Gastrocnemius medialis (tissue), 4 donors: ENCODE measurements around the gene SNX21. TPM values are rescaled to one million over a fixed set of nuclear protein-coding genes. Genes with fewer than 3 reads are reported as not detected.

Experiments used
- ATAC-seq, 2 donors: fragments of 150-250 bp; one replicate each; pipeline ENCODE4 v1.9.1; 2016
- DNase-seq, 2 donors: peaks; one replicate each; pipeline ENCODE4 v3.0.0-alpha.2; 2019
- H3K27ac ChIP-seq, 4 donors: fragments of 200-600 bp; sonication (generic); 1 replicate in 1 of 4; 2 replicates in 3 of 4; pipeline ENCODE4 v1.5.1; 2016 to 2018; ENCODE audit warnings: mild to moderate bottlenecking in 2 of 4, moderate library complexity in 1 of 4
- H3K27me3 ChIP-seq, 3 donors: fragments of 200-600 bp; sonication (generic) in 2 of 3; 1 replicate in 1 of 3; 2 replicates in 2 of 3; pipeline versions ENCODE4 v1.5.1 to v1.6.0; 2016 to 2019; ENCODE audit warnings: mild to moderate bottlenecking in 1 of 3, moderate library complexity in 1 of 3
- H3K36me3 ChIP-seq, 2 donors: fragments of 200-600 bp; sonication (generic) in 1 of 2; one replicate each; pipeline ENCODE4 v1.5.1; 2017 to 2018
- H3K4me1 ChIP-seq, 2 donors: fragments of 200-600 bp; sonication (generic) in 1 of 2; one replicate each; pipeline ENCODE4 v1.5.1; 2016 to 2017; ENCODE audit warnings: mild to moderate bottlenecking in 2 of 2
- H3K4me3 ChIP-seq, 4 donors: fragments of 200-600 bp; sonication (generic) in 3 of 4; 1 replicate in 1 of 4; 2 replicates in 3 of 4; pipeline ENCODE4 v1.5.1; 2016 to 2019; ENCODE audit warnings: mild to moderate bottlenecking in 2 of 4
- H3K9me3 ChIP-seq, 3 donors: fragments of 200-600 bp; sonication (generic) in 2 of 3; 1 replicate in 1 of 3; 2 replicates in 2 of 3; pipeline ENCODE4 v1.5.1; 2016 to 2019
- CTCF ChIP-seq, 5 experiments: fragments of 450-650 bp in 3 of 5; fragments of 200-600 bp in 2 of 5; sonication (generic) in 2 of 5; IDR thresholded peaks in 4 of 5; conservative IDR thresholded peaks in 1 of 5; 1 replicate in 4 of 5; 2 replicates in 1 of 5; pipeline ENCODE4 v1.5.1; 2016 to 2019; ENCODE audit warnings: antibody characterized with exemption in 5 of 5, mild to moderate bottlenecking in 3 of 5, moderate library complexity in 3 of 5
- POLR2A ChIP-seq, 2 donors: fragments of 450-650 bp; IDR thresholded peaks; one replicate each; pipeline ENCODE4 v1.6.1; 2017; ENCODE audit warnings: antibody characterized with exemption in 2 of 2, mild to moderate bottlenecking in 2 of 2, moderate library complexity in 2 of 2
- in situ Hi-C, 4 donors: fragments of 200-750 bp; cut with MboI; loops; one replicate each; pipeline versions ENCODE4 v1.15.0 to v1.8.0; 2017; ENCODE audit warnings: low sequenced_read_pairs in 4 of 4
- intact Hi-C: fragments of 100-400 bp; cut with DNase I; formaldehyde crosslinking; loops from one replicate; pipeline ENCODE4 v1.15.1; 2023; ENCODE audit warnings: low total_unique reads
- total RNA-seq, 4 donors: library from RNA; depleted of rRNA; stranded (reverse); fragments of >200 nt; gene quantifications; one replicate each; pipeline versions ENCODE4 v1.1.0 to v1.2.3, GENCODE V29; 2016

The SNX21 gene
- total RNA-seq, 4 donors from 2014 or later, result 35.8 to 114 (median 79.0) TPM

- in situ Hi-C loops, result no loop called here
- Histone ChIP-seq H3K4me3 (no peak overlapping the region), H3K27me3 (no peaks in the 10 kb centered on the region), H3K36me3 (peaks cover 0 to 79% of the 10 kb centered on the region in 2 donors), H3K27ac (peak overlapping the region; percentile 61 to 96 (median 84)), H3K4me1 (peaks cover 36 to 55% of the 10 kb centered on the region in 2 donors), H3K9me3 (no peaks in the 10 kb centered on the region)
- no peak for TF ChIP-seq CTCF (IDR thresholded peaks at IDR 0.05 in 4 of 5, conservative IDR thresholded peaks at IDR 0.05 in 1 of 5)
- no peak for TF ChIP-seq POLR2A (IDR thresholded peaks at IDR 0.05)
- peak; percentile 62 to 67 for ATAC-seq
- intact Hi-C loops, result no loop called here
- DNase-seq, result no peak
Measured at GRCh38 chr20:45842169-45842812, 8.7 kb downstream of the SNX21 start.

DNA sequence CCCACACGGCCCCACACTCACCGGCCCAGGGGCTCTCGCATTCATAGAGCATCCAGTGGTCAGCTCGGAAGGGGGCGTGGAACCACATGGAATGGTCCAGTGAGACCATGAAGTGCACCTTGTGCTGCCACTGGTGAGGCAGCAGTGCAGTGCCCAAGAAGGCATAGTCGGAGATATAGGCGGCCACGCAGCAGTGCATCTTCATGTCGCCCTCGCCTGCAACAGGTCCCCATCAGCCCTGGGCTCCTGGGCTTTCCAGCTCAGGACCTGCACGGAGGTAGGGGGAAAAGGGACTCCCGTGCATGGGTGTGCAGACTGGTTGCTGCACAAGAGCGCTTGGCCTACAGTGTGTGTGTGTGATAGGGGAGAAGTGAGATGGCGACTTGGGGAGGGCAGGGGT, 9.9 kb downstream of the SNX21 start:
- peak overlapping the region; percentile 61 to 96 (median 84) for H3K27ac ChIP-seq
- H3K27me3 ChIP-seq, result no peaks in the 10 kb centered on the region
- H3K36me3 ChIP-seq, result peaks cover 0 to 75% of the 10 kb centered on the region in 2 donors
- H3K4me1 ChIP-seq, result peaks cover 27 to 50% of the 10 kb centered on the region in 2 donors
- no peak overlapping the region for H3K4me3 ChIP-seq
- ATAC-seq (no peak), DNase-seq (no peak)
- in situ Hi-C loops (no loop called here), intact Hi-C loops (no loop called here)
- TF ChIP-seq POLR2A (IDR thresholded peaks at IDR 0.05) (no peak), CTCF (IDR thresholded peaks at IDR 0.05 in 4 of 5, conservative IDR thresholded peaks at IDR 0.05 in 1 of 5) (no peak)
- H3K9me3 ChIP-seq, result no peaks in the 10 kb centered on the region

GRCh38 chr20:45845452-45845851, 11.9 kb downstream of the SNX21 start:
- Histone ChIP-seq H3K36me3 (peaks cover 0 to 72% of the 10 kb centered on the region in 2 donors), H3K27me3 (no peaks in the 10 kb centered on the region), H3K27ac (peak overlapping the region in 3 of 4 donors; percentile 14 to 95 (median 42)), H3K9me3 (no peaks in the 10 kb centered on the region), H3K4me3 (no peak overlapping the region), H3K4me1 (peaks cover 23 to 44% of the 10 kb centered on the region in 2 donors)
- no peak for TF ChIP-seq CTCF (IDR thresholded peaks at IDR 0.05 in 4 of 5, conservative IDR thresholded peaks at IDR 0.05 in 1 of 5)
- TF ChIP-seq POLR2A (IDR thresholded peaks at IDR 0.05), result no peak
- ATAC-seq (no peak), DNase-seq (no peak)
- in situ Hi-C loops (no loop called here), intact Hi-C loops (no loop called here)

DNA sequence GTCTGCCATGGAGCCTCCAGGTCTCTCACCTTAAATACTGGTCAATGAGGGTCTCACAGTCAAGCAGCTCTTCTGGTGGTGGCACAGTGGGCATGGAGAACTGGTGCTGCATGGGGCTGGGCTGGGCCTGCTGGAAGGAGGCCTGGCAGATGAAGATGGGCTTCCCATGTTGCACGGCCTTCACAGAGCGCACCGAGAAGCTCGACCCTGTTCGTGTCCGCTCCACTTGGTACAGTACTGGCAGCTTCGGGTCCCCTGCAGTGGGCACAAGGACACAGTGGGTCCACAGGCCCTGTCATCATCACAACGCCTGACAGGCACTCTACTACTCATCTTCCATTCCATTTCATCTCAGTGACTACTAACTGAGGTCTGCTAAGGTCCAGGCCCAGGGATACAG, 14.8 kb downstream of the SNX21 start:
- intact Hi-C loops (no loop called here), in situ Hi-C loops (no loop called here)
- no peak for DNase-seq
- Histone ChIP-seq H3K27ac (peak overlapping the region in 1 of 4 donors; percentile 31), H3K4me1 (peaks cover 3 to 17% of the 10 kb centered on the region in 2 donors), H3K4me3 (no peak overlapping the region), H3K36me3 (peaks cover 0 to 51% of the 10 kb centered on the region in 2 donors), H3K27me3 (no peaks in the 10 kb centered on the region), H3K9me3 (no peaks in the 10 kb centered on the region)
- TF ChIP-seq POLR2A (IDR thresholded peaks at IDR 0.05) (no peak), CTCF (IDR thresholded peaks at IDR 0.05 in 4 of 5, conservative IDR thresholded peaks at IDR 0.05 in 1 of 5) (no peak)
- ATAC-seq, result no peak
